KMS-11 (cell line): ENCODE data around the gene ATP13A4.

Source experiments
- H2AFZ ChIP-seq: fragments of 200-600 bp; sonication (generic); 2 replicates; pipeline ENCODE4 v1.6.1; 2016; ENCODE audit warnings: antibody characterized with exemption, mixed run types, low read depth
- H3K27ac ChIP-seq: fragments of 200-600 bp; sonication (generic); 2 replicates; pipeline ENCODE4 v1.6.1; 2016; ENCODE audit warnings: mild to moderate bottlenecking, mixed run types
- H3K27me3 ChIP-seq: fragments of 200-600 bp; sonication (generic); 2 replicates; pipeline ENCODE4 v1.6.1; 2017; ENCODE audit warnings: mild to moderate bottlenecking, low read depth, mixed run types, moderate library complexity; ENCODE audit not compliant: insufficient read depth
- H3K36me3 ChIP-seq: fragments of 200-600 bp; sonication (generic); 2 replicates; pipeline ENCODE4 v1.6.1; 2017; ENCODE audit warnings: mild to moderate bottlenecking, mixed run types; ENCODE audit not compliant: insufficient read depth
- H3K4me1 ChIP-seq: fragments of 200-600 bp; sonication (generic); 2 replicates; pipeline ENCODE4 v1.6.1; 2016; ENCODE audit warnings: mild to moderate bottlenecking, low read depth, mixed run types; ENCODE audit not compliant: poor library complexity, severe bottlenecking
- H3K4me2 ChIP-seq: fragments of 200-600 bp; sonication (generic); 2 replicates; pipeline ENCODE4 v1.7.0; 2016; ENCODE audit warnings: mild to moderate bottlenecking, mixed run types
- H3K4me3 ChIP-seq: fragments of 200-600 bp; sonication (generic); IDR thresholded peaks from 2 replicates; pipeline ENCODE4 v1.6.1; 2017; ENCODE audit warnings: low read depth, low read length, mixed read lengths; ENCODE audit not compliant: insufficient read depth
- H3K79me2 ChIP-seq: fragments of 200-600 bp; sonication (generic); 2 replicates; pipeline ENCODE4 v1.6.1; 2016; ENCODE audit warnings: low read depth, mixed run types; ENCODE audit not compliant: insufficient read depth
- H3K9ac ChIP-seq: fragments of 200-600 bp; sonication (generic); 2 replicates; pipeline ENCODE4 v1.6.1; 2016; ENCODE audit warnings: mild to moderate bottlenecking, mixed run types
- H4K20me1 ChIP-seq: fragments of 200-600 bp; sonication (generic); 2 replicates; pipeline ENCODE4 v1.6.1; 2016; ENCODE audit warnings: mild to moderate bottlenecking, mixed run types; ENCODE audit not compliant: insufficient read depth
- TF ChIP-seq, protein P1 (sequence below): fragments of 200-600 bp; sonication (generic); conservative IDR thresholded peaks from 2 replicates; pipeline ENCODE4 v1.6.1; 2017; ENCODE audit warnings: low read depth, mild to moderate bottlenecking, antibody characterized with exemption, low read length, moderate library complexity, mixed read lengths

Gene ATP13A4

DNA sequence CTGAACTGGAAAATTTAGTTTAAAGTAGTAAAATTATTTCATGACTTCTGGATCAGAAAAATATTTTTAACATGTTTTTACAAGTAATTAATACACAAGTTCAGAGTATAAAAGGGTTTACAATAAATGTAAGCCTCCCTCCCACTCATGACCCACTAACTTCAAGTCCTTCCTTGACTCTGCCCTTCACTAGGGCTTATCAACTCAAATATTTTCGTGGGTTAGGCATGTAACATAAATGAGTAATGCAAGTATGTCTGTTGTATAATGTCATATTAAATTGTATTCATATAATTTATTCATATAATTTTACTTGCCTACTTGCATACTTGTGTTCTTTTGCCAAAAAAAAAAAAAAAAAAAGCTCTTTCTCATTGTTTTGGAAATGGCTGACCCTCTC, 34.9 kb upstream of the ATP13A4 start:
- H3K4me3 ChIP-seq: no peak overlapping the region
- no peak overlapping the region for H2AFZ ChIP-seq
- no peaks in the 10 kb centered on the region for H3K27me3 ChIP-seq
- peaks cover 20% of the 10 kb centered on the region for H3K79me2 ChIP-seq
- no peak overlapping the region for H3K4me2 ChIP-seq
- no peak overlapping the region for H3K27ac ChIP-seq
- peaks cover 15% of the 10 kb centered on the region for H3K4me1 ChIP-seq
- TF ChIP-seq, protein P1, sequence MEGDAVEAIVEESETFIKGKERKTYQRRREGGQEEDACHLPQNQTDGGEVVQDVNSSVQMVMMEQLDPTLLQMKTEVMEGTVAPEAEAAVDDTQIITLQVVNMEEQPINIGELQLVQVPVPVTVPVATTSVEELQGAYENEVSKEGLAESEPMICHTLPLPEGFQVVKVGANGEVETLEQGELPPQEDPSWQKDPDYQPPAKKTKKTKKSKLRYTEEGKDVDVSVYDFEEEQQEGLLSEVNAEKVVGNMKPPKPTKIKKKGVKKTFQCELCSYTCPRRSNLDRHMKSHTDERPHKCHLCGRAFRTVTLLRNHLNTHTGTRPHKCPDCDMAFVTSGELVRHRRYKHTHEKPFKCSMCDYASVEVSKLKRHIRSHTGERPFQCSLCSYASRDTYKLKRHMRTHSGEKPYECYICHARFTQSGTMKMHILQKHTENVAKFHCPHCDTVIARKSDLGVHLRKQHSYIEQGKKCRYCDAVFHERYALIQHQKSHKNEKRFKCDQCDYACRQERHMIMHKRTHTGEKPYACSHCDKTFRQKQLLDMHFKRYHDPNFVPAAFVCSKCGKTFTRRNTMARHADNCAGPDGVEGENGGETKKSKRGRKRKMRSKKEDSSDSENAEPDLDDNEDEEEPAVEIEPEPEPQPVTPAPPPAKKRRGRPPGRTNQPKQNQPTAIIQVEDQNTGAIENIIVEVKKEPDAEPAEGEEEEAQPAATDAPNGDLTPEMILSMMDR: no peak
- H3K9ac ChIP-seq: no peak overlapping the region
- H4K20me1 ChIP-seq: 0 out of 2 replicates have a peak, but pooled peaks cover 2% of the 10 kb centered on the region
- no peaks in the 10 kb centered on the region for H3K36me3 ChIP-seq

- H3K27me3 ChIP-seq: no peaks in the 10 kb centered on the region
- no peak overlapping the region for H3K4me2 ChIP-seq
- peaks cover 10% of the 10 kb centered on the region for H3K4me1 ChIP-seq
- no peak overlapping the region for H2AFZ ChIP-seq
- no peak overlapping the region for H3K9ac ChIP-seq
- no peak overlapping the region for H3K4me3 ChIP-seq
- H3K27ac ChIP-seq: no peak overlapping the region
- H3K79me2 ChIP-seq: peaks cover 15% of the 10 kb centered on the region
- TF ChIP-seq, protein P1: no peak
- H4K20me1 ChIP-seq: no peaks in the 10 kb centered on the region
- H3K36me3 ChIP-seq: no peaks in the 10 kb centered on the region
These were observed 34.4 kb upstream of the ATP13A4 start for GRCh38 chr3:193589129-193589528.

- no peak overlapping the region for H3K4me3 ChIP-seq
- H3K27me3 ChIP-seq: no peaks in the 10 kb centered on the region
- H4K20me1 ChIP-seq: no peaks in the 10 kb centered on the region
- H2AFZ ChIP-seq: no peak overlapping the region
- no peaks in the 10 kb centered on the region; the same call in 1 of the 2 replicates for H3K79me2 ChIP-seq
- no peak overlapping the region for H3K9ac ChIP-seq
- TF ChIP-seq, protein P1: no peak
- H3K36me3 ChIP-seq: no peaks in the 10 kb centered on the region
- H3K4me1 ChIP-seq: peaks cover under 1% of the 10 kb centered on the region
- H3K27ac ChIP-seq: no peak overlapping the region
- no peak overlapping the region for H3K4me2 ChIP-seq
These were observed 31.8 kb upstream of the ATP13A4 start for GRCh38 chr3:193586526-193586925.

GRCh38 chr3:193585530-193585929, 30.8 kb upstream of the ATP13A4 start:
- TF ChIP-seq, protein P1: no peak
- Histone ChIP-seq H4K20me1 (no peaks in the 10 kb centered on the region), H3K79me2 (no peaks in the 10 kb centered on the region), H3K36me3 (no peaks in the 10 kb centered on the region), H3K27me3 (no peaks in the 10 kb centered on the region), H3K4me3 (no peak overlapping the region), H3K9ac (no peak overlapping the region), H3K4me1 (no peaks in the 10 kb centered on the region), H2AFZ (no peak overlapping the region), H3K27ac (no peak overlapping the region), H3K4me2 (no peak overlapping the region)
